WTC11 (cell line): ENCODE measurements around the gene PRDM5. TPM values are rescaled to one million over a fixed set of nuclear protein-coding genes. Genes with fewer than 3 reads are reported as not detected.

Experiments used
- total RNA-seq: library from RNA; stranded (reverse); gene quantifications from 3 replicates; pipeline ENCODE4 v1.2.3, GENCODE V29; 2021

Gene PRDM5
- total RNA-seq, 1 experiment from 2014 or later: 47.0 TPM

Other genes with a start within 250 kb of the PRDM5 start
- 2.3 to 2.5 TPM (median 2.4 TPM) in 3 replicates for gene NDNF, start 149.8 kb upstream of the PRDM5 start, total RNA-seq
- gene TNIP3, start 241.6 kb upstream of the PRDM5 start, total RNA-seq: not detected in 3 replicates